GM18870 (cell line): ENCODE measurements around the gene AGPAT3.
"Not testable (repeated sequence)": the region's sequence is repeated elsewhere in the genome, so short reads cannot be mapped to it uniquely, and the experiment has no call there.

Source experiments
- ATAC-seq: cut with Tn5 transposase; IDR thresholded peaks from one replicate; pipeline ENCODE4 v1.9.1; 2021; ENCODE audit warnings: moderate library complexity; ENCODE audit not compliant: unreplicated experiment

Gene AGPAT3

DNA sequence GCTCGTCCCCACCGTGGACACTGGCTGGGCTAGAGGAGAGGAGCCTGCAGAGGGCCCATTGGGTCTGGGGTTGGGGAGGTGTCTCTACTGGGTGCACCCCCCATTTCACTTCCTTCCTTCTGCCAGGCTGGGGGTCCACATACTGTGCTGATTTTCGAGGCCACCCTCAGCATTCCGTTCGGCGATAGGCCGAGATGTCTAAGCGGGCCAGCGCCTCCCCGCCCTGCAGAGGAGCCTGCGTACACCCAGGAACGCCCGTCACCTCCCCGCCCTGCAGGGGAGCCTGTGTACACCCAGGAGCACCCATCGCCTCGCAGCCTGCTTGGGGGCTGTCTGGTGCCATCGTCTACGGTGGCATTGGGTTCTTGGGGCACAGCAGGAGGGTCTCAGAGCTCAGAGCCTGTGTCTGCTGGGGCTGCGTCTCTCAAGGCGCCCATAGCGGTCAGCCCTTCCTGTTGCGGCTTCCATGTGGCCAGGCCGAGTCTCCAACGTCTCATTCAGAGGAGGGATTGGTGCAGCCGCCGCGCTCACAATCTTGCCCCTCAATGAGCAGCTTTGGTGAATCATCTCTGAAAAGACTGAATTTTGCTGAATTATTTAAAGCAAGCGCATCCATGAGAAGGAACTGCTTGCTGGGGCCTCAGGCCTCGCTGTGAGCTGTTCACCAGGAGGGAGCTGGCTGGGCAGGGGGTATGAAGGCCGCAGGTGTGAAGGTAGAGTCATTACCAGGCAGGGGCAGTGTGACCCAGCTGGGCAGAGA lies 30.7 kb upstream of the AGPAT3 start:
- no peak for ATAC-seq

- no peak for ATAC-seq
These were observed 30.0 kb upstream of the AGPAT3 start for GRCh38 chr21:43835050-43835449.

DNA sequence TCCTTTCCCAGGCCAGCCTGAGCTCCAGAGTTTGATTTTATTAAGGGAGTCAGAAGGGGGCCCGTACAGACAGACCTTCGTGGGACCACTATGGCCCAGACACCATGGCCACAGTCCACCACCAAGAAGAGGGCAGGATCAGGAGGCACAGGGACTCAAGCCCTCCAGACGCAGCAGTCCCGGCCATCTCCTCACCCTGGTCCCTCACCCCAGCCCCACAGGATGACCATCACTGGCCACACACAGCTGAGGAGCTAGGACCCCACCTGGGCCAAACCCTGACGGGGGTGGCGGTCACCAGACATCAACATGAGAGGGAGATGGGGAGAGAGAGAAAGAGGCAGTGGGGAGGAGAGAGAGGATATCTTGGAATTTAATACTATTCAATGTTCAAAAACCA lies 29.2 kb upstream of the AGPAT3 start:
- no peak for ATAC-seq

GRCh38 chr21:43836616-43837015 lies 28.4 kb upstream of the AGPAT3 start:
- ATAC-seq, result no peak

DNA sequence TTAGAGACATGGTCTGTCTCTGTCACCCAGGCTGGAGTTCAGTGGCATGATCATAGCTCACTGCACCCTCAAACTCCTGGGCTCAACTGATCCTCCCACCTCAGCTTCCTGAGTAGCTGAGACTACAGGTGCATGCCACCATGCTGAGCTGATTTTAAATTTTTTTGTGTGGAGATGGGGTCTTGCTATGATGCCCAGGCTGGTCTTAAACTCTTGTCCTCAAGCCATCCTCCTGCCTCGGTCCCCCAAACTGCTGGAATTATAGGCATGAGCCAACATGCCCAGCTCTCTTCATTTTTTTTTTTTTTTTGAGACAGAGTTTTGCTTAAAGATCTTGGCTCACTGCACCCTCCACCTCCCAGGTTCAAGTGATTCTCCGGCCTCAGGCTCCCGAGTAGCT lies 24.8 kb upstream of the AGPAT3 start:
- no peak for ATAC-seq

DNA sequence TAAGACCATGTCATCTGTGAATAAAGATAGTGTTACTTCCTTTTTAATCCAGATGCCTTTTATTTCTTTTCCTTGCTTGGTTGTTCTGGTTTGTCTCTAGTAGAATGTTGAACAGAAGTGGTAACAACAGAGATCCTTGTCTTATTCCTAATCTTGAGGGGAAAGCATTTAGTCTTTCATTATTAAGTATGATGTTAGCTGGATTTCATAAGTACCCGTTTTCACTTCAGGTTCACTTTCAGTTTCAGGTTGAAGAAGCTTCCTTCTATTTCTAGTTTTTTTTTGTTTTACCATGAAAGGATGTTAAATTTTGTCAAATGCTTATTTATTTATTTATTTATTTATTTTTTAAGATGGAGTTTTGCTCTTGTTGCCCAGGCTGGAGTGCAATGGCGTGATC lies 22.3 kb upstream of the AGPAT3 start:
- no peak for ATAC-seq

DNA sequence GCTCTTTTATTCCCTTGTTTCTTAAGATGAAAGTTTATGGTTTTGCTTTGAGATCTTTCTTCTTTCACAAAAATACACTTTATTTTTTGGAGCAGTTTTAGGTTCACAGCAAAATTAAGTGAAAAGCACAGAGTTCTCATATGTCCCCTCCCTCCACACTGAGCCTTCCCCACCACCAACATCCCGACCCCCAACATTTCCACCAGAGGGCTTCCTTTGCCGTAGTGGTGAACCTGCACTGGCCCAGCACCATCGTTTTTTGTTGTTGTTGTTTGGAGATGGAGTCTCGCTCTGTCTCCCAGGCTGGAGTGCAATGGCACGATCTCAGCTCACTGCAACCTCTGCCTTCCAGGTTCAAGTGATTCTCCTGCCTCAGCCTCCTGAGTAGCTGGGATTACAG lies 20.1 kb upstream of the AGPAT3 start:
- ATAC-seq, result not testable (repeated sequence)

GRCh38 chr21:43845386-43845785 lies 19.6 kb upstream of the AGPAT3 start:
- ATAC-seq, result no peak

DNA sequence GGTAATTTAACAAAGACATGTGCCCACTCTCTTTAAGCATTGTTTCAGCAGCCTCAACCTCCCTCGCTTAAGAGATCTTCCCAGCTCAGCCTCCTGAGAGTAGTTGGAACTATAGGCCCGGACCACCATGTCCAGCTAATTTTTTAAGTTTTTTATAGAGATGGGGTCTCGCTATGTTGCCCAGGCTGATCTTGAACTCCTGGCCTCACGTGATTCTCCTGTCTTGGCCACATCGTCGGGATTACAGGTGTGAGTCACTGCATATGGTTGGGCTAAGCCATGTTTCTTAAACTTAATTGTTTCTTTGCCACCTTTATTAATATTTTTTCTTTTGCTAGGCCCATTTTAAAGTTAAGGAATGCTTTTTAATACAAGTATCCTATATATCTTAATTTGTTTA lies 18.6 kb upstream of the AGPAT3 start:
- ATAC-seq, result no peak

DNA sequence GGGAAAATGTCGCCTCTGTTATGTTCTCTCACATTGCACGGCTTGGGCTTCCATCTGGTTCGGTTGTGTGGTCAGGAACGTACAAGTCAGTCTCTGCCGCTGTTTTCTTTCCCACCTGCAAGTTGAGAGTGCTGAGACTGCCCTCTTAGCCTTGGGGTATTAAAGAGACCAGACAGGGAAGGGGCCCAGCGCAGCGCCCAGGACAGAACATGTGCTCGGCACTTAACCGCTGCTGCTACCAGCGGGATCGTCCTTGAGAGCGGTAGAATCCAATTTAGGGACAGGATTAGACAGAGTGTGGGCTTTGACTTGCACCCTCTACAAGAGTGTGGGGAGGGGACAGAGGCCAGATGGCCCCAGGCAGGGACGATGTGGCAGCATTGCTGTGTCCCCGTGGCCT lies 17.7 kb upstream of the AGPAT3 start:
- no peak for ATAC-seq

- ATAC-seq, result no peak
These were observed 16.3 kb upstream of the AGPAT3 start for GRCh38 chr21:43848771-43849170.

DNA sequence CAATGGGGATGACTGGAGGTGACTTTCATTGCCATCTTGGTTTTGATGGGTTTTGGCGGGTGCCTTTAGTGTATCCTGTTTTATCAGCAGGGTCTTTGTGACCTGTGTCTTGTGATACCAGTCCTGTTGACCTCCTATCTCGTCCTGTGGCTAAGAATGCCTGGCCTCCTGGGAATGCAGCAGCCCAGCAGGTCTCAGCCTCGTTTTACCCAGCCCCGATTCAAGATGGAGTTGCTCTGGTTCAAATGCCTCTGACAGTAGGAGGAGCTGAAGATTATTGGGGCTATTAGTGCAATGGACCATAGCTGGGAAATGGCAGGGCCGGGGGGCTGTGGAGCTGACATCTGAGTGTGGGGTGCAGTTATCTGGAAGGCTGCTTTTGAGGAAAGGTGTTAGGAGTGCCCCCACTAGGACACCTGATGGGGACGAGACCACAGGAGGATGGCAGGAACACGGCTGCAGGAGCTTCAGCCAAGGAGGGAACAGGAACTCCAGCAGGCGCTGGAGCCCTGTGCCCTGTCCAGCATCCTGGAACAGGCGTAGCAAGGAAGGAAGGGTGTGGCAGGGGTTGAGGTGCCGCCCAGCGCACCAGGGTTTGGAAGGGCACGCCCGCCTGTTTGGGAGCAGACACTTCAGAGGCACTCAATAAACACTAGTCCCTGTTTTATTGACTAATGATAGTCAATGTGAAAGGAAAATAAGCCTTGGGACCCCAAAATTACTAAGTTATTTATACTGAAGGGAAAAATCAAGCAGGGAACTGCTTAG lies 15.3 kb upstream of the AGPAT3 start:
- ATAC-seq, result no peak

GRCh38 chr21:43850728-43851295 lies 14.2 kb upstream of the AGPAT3 start:
- ATAC-seq, result no peak

- ATAC-seq, result no peak
These were observed 13.4 kb upstream of the AGPAT3 start for GRCh38 chr21:43851593-43851992.

- ATAC-seq, result no peak
These were observed 10.9 kb upstream of the AGPAT3 start for GRCh38 chr21:43853851-43854772.

DNA sequence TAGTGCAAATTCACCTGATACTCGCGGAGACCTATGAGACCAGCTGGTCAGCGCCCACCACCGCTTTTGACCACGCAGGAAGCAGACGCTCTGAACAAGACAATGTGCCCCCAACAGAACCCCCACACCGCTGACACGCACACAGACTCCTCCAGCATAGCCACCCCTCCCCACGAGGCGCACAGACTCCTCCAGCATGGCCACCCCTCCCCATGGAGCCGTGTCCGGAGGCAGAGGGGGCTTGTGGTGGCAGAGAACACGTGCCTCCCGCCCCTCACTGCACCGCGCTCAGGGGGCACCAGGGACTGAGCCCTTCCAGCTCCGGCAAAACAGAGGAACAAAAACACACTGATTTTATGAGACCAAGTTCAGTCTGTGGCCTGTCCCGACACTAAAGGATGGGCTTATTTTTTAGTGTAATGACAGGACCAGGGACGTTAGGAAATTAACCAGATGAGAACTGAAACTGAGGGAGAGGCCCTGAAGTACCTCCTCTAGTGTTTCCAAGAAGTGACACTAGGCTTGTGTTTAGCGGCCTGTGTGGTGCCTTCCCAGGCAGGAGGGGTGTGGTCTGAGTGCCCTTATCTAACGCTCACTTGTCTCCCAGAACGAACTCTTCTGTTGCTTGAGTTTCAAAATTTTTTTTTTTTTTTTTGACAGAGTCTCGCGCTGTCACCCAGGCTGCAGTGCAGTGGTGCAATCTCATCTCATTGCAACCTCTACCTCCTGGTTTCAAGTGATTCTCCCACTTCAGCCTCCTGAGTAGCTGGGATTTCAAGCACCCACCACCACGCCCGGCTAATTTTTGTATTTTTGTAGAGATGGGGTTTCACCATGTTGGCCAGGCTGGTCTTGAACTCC lies 10.0 kb upstream of the AGPAT3 start:
- no peak for ATAC-seq

- no peak for ATAC-seq
These were observed 9.1 kb upstream of the AGPAT3 start for GRCh38 chr21:43855955-43856354.

DNA sequence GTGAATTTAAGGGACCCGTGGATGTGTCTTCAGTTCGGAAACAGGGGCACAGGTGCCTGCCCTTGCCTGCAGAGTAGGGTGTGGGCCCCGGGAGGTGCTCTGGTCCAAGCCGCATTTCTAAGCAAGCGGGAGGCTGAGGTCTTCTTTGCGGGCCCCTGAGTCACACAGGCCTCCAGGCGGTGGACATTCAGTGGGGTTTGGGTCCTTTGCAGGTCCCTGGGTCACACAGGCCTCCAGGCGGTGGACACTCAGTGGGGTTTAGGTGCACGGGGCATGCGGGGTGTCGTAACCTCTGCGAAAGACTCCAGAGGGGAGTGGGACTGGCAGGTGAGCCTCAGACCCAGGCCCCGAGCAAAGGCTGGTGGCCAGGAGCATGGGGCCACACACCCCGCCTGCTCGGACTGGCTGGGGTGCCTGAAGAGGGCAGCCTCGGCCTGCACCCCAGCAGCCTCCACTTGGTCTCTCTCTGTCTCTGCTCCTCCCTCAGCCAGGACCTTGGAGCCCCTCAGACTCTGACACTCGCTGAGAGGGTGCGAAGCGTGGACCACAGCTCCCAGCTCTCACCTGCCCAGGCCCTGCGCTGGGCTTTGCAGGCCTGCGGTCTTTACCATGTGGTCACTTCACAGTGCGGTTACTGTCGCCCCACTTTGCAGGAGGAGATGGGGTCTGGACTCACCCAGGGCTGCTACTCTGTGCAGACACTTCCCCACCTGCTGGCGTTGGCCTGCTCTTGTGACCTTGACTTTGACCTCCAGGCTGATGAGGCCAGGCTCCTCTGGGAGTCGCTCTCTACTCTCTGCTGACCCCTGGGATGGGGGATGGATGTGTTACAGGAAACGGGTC lies 6.0 kb upstream of the AGPAT3 start:
- ATAC-seq, result no peak

DNA sequence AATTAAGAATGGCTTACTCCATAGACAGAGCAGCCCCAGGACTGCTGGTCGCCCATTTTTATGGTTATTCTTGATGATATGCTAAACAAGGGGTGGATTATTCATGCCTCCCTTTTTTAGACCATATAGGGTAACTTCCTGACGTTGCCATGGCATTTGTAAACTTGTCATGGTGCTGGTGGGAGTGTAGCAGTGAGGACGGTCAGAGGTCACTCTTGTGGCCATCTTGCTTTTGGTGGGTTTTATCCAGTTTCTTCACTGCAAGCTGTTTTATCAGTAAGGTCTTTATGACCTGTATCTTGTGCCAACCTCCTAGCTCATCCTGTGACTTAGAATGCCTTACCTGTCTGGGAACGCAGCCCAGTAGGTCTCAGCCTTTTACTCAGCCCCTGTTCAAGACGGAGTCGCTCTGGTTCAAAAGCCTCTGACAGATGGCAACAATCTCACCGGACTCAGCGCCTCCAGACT lies 5.2 kb upstream of the AGPAT3 start:
- ATAC-seq, result no peak
